PC-9 (cell line): ENCODE data around the gene ZNF695. TPM values are rescaled to one million over a fixed set of nuclear protein-coding genes. Genes with fewer than 3 reads are reported as not detected.

ENCODE experiments used
- BruUV-seq: library from RNA; stranded (reverse); fragments of 400-500 nt; replicated peaks from 2 replicates; lab custom pipeline; 2021; lab: Mats Ljungman, UMichigan
- CTCF ChIA-PET: fragments of 300-600 bp; sonication (Branson Sonifier 250); formaldehyde crosslinking; loops from one replicate; lab custom pipeline; 2022; ENCODE audit warnings: antibody characterized with exemption; lab: Charles Lee
- POLR2A ChIA-PET: fragments of 300-600 bp; sonication (Branson Sonifier 250); formaldehyde crosslinking; loops from one replicate; lab custom pipeline; 2022; ENCODE audit warnings: antibody characterized with exemption; ENCODE audit not compliant: unreplicated experiment; lab: Charles Lee
- DNase-seq, 2 experiments: peaks; one replicate each; pipeline versions ENCODE4 v3.0.0 to v3.0.0-alpha.2; 2015 to 2022; ENCODE audit warnings: mixed read lengths in 1 of 2
- H2AFZ ChIP-seq: fragments of 200-600 bp; sonication (generic); 2 replicates; pipeline ENCODE4 v1.8.1; 2017; ENCODE audit warnings: antibody characterized with exemption
- H3F3A ChIP-seq: fragments of 200-600 bp; sonication (generic); 2 replicates; pipeline ENCODE4 v1.8.1; 2017; ENCODE audit warnings: antibody characterized with exemption, mild to moderate bottlenecking, low read depth; ENCODE audit not compliant: insufficient read depth
- H3K27ac ChIP-seq: fragments of 200-600 bp; sonication (generic); 2 replicates; pipeline ENCODE4 v1.6.1; 2016; ENCODE audit warnings: mixed run types
- H3K27me3 ChIP-seq: fragments of 200-600 bp; sonication (generic); 2 replicates; pipeline ENCODE4 v1.6.1; 2016; ENCODE audit warnings: low read depth, mixed run types; ENCODE audit not compliant: insufficient read depth
- H3K36me3 ChIP-seq: fragments of 200-600 bp; sonication (generic); 2 replicates; pipeline ENCODE4 v1.6.1; 2016; ENCODE audit warnings: low read depth, mixed run types
- H3K4me1 ChIP-seq: fragments of 200-600 bp; sonication (generic); replicated peaks from 2 replicates; pipeline ENCODE4 v1.6.1; 2016; ENCODE audit warnings: mixed run types; ENCODE audit not compliant: insufficient read depth
- H3K4me2 ChIP-seq: fragments of 200-600 bp; sonication (generic); 2 replicates; pipeline ENCODE4 v1.6.1; 2017; ENCODE audit warnings: mixed run types
- H3K4me3 ChIP-seq: fragments of 200-600 bp; sonication (generic); 2 replicates; pipeline ENCODE4 v1.6.1; 2016; ENCODE audit warnings: mixed run types
- H3K79me2 ChIP-seq: fragments of 200-600 bp; sonication (generic); 2 replicates; pipeline ENCODE4 v1.6.1; 2017; ENCODE audit warnings: low read depth, mixed run types
- H3K9me2 ChIP-seq: fragments of 200-600 bp; sonication (generic); 2 replicates; pipeline ENCODE4 v1.8.1; 2017; ENCODE audit warnings: mild to moderate bottlenecking; ENCODE audit not compliant: insufficient read depth
- H3K9me3 ChIP-seq: fragments of 200-600 bp; sonication (generic); 2 replicates; pipeline ENCODE4 v1.8.1; 2016; ENCODE audit warnings: low read depth; ENCODE audit not compliant: insufficient read depth
- H4K20me1 ChIP-seq: fragments of 200-600 bp; sonication (generic); 2 replicates; pipeline ENCODE4 v1.8.1; 2017; ENCODE audit not compliant: insufficient read depth
- EZH2 ChIP-seq: fragments of 200-600 bp; sonication (generic); IDR thresholded peaks from 2 replicates; pipeline ENCODE4 v1.8.0; 2017; ENCODE audit warnings: antibody characterized with exemption, low read depth
- intact Hi-C: fragments of 100-400 bp; cut with micrococcal nuclease; formaldehyde crosslinking; loops from one replicate; pipeline ENCODE4 v1.10.0; 2022; ENCODE audit not compliant: unreplicated experiment
- total RNA-seq: library from RNA; stranded (reverse); gene quantifications from 2 replicates; pipeline ENCODE4 v1.2.3, GENCODE V29; 2021
- TF ChIP-seq, protein P1 (sequence below): fragments of 200-600 bp; sonication (generic); conservative IDR thresholded peaks from 2 replicates; pipeline ENCODE4 v1.6.1; 2017; ENCODE audit warnings: mixed run types, antibody characterized with exemption, mild to moderate bottlenecking, moderate library complexity

Gene ZNF695
- total RNA-seq, 1 experiment from 2014 or later = 9.8 TPM

DNA sequence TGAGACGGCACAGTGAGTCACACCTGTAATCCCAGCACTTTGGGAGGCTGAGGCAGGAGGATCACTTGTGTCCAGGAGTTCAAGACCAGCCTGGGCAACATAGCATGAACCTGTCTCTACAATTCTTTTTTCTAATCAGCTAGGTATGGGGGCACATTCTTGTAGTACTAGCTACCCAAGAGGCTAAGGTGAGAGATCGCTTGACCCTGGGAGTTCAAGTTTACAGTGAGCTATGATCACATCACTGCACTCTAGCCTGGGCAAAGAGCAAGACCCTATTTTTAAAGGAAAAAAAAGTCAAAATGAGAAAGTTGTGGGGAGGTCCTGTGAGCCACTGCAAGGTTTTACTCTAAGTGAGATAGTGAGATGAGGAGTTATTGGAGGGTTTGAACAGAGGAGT, 41.4 kb downstream of the ZNF695 start:
- no peaks in the 10 kb centered on the region for H3K9me2 ChIP-seq
- intact Hi-C loops = no loop called here

GRCh38 chr1:246959944-246960693, 47.7 kb downstream of the ZNF695 start:
- no peak for TF ChIP-seq EZH2
- TF ChIP-seq, protein P1, sequence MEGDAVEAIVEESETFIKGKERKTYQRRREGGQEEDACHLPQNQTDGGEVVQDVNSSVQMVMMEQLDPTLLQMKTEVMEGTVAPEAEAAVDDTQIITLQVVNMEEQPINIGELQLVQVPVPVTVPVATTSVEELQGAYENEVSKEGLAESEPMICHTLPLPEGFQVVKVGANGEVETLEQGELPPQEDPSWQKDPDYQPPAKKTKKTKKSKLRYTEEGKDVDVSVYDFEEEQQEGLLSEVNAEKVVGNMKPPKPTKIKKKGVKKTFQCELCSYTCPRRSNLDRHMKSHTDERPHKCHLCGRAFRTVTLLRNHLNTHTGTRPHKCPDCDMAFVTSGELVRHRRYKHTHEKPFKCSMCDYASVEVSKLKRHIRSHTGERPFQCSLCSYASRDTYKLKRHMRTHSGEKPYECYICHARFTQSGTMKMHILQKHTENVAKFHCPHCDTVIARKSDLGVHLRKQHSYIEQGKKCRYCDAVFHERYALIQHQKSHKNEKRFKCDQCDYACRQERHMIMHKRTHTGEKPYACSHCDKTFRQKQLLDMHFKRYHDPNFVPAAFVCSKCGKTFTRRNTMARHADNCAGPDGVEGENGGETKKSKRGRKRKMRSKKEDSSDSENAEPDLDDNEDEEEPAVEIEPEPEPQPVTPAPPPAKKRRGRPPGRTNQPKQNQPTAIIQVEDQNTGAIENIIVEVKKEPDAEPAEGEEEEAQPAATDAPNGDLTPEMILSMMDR = no peak
- no peak for DNase-seq
- POLR2A ChIA-PET = no interaction called here
- H3K4me3 ChIP-seq = no peak overlapping the region
- H3K36me3 ChIP-seq = no peaks in the 10 kb centered on the region
- no peaks in the 10 kb centered on the region for H3K9me3 ChIP-seq
- H2AFZ ChIP-seq = no peak overlapping the region
- no peak overlapping the region for H3K27ac ChIP-seq
- intact Hi-C loops = no loop called here
- H3F3A ChIP-seq = no peaks in the 10 kb centered on the region
- CTCF ChIA-PET = no interaction called here
- no peaks in the 10 kb centered on the region for H3K79me2 ChIP-seq
- H3K27me3 ChIP-seq = no peaks in the 10 kb centered on the region
- no peaks in the 10 kb centered on the region for H4K20me1 ChIP-seq
- BruUV-seq = no TSS peak
- no peaks in the 10 kb centered on the region for H3K4me1 ChIP-seq
- H3K4me2 ChIP-seq = no peak overlapping the region
- H3K9me2 ChIP-seq = no peaks in the 10 kb centered on the region

More for the DNA sequence above, 41.4 kb downstream of the ZNF695 start:
- Histone ChIP-seq H3K36me3 (no peaks in the 10 kb centered on the region), H3K27me3 (no peaks in the 10 kb centered on the region), H3K27ac (no peak overlapping the region), H3K79me2 (no peaks in the 10 kb centered on the region), H3K4me1 (no peaks in the 10 kb centered on the region), H3K4me2 (no peak overlapping the region), H3K4me3 (no peak overlapping the region), H3F3A (no peaks in the 10 kb centered on the region), H2AFZ (no peak overlapping the region), H4K20me1 (no peaks in the 10 kb centered on the region), H3K9me3 (no peaks in the 10 kb centered on the region)
- CTCF ChIA-PET = no interaction called here
- no peak for TF ChIP-seq EZH2
- TF ChIP-seq, protein P1 = no peak
- POLR2A ChIA-PET = no interaction called here
- no peak for DNase-seq
- no TSS peak for BruUV-seq

- no TSS peak for BruUV-seq
- Histone ChIP-seq H3F3A (no peaks in the 10 kb centered on the region), H3K9me3 (no peaks in the 10 kb centered on the region), H3K4me3 (no peak overlapping the region), H3K9me2 (no peaks in the 10 kb centered on the region), H3K79me2 (no peaks in the 10 kb centered on the region), H4K20me1 (no peaks in the 10 kb centered on the region), H3K4me1 (no peaks in the 10 kb centered on the region), H3K36me3 (no peaks in the 10 kb centered on the region), H3K27me3 (no peaks in the 10 kb centered on the region), H3K27ac (no peak overlapping the region), H3K4me2 (no peak overlapping the region), H2AFZ (no peak overlapping the region)
- CTCF ChIA-PET = interaction anchor here (0.6 kb wide), 1 partner anchor 13 kb away, joined by 7 read pairs; no protein-coding TSS in a partner anchor
- POLR2A ChIA-PET = no interaction called here
- no peak for DNase-seq
- intact Hi-C loops = no loop called here
- no peak for TF ChIP-seq EZH2
- TF ChIP-seq, protein P1 = no peak
Measured at GRCh38 chr1:246954126-246954525, 53.7 kb downstream of the ZNF695 start.
